Transverse colon (tissue), 4 donors: Measurements from ENCODE around the gene CFAP61.

Experiments
- EP300 ChIP-seq: sonication (generic); formaldehyde crosslinking; IDR thresholded peaks from one replicate; pipeline ENCODE4 v1.6.1; 2017; ENCODE audit warnings: antibody characterized with exemption, low read depth
- POLR2A ChIP-seq: fragments of 450-650 bp; IDR thresholded peaks from one replicate; pipeline ENCODE4 v1.6.1; 2016; ENCODE audit warnings: antibody characterized with exemption, mild to moderate bottlenecking, moderate library complexity
- POLR2AphosphoS5 ChIP-seq, 3 donors: sonication (generic); formaldehyde crosslinking; IDR thresholded peaks; one replicate each; pipeline ENCODE4 v1.6.1; 2016; ENCODE audit warnings: antibody characterized with exemption in 3 of 3
- TF ChIP-seq, protein P1 (sequence below), 5 experiments: fragments of 200-600 bp in 3 of 5; fragments of 450-650 bp in 2 of 5; sonication (generic) in 3 of 5; IDR thresholded peaks; 1 replicate in 2 of 5; 2 replicates in 3 of 5; pipeline ENCODE4 v1.5.1; 2016 to 2017; ENCODE audit warnings: antibody characterized with exemption in 5 of 5, inconsistent platforms in 3 of 5, mild to moderate bottlenecking in 2 of 5, moderate library complexity in 1 of 5

DNA sequence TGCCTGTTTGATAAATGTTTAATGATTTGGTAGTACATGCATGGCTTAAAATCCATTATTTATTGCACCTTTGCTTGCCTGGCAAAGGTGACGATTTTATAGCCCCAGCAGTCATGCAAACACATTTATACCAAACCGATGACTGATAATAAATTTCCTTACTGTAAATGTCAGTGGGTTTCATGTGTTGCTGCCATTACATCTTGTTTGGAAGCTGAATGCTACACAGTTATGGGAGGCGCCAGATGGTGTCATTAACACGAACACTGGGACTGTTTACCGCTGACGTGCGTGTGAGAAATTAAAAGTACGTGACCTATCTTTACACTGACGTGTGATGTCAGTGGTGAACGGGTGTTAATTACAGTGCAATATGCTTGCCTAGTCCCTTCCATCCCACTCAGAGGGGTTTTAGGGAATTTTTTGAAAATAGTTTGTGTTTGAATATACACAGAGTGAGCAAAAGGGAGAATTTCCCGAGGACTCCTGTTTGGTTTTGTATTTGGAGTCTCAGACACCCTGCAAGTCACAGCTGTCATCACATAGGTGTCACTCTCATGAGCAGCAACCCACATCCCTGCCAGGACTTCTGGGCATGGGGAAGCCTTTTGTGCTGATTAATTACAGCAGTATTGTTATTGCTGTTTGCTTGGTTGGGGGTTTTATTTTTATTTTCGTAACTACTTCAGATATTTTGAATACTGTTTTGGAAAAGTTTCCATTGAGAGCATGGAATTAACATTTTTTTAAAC, 163.8 kb downstream of the CFAP61 start:
- TF ChIP-seq, protein P1, sequence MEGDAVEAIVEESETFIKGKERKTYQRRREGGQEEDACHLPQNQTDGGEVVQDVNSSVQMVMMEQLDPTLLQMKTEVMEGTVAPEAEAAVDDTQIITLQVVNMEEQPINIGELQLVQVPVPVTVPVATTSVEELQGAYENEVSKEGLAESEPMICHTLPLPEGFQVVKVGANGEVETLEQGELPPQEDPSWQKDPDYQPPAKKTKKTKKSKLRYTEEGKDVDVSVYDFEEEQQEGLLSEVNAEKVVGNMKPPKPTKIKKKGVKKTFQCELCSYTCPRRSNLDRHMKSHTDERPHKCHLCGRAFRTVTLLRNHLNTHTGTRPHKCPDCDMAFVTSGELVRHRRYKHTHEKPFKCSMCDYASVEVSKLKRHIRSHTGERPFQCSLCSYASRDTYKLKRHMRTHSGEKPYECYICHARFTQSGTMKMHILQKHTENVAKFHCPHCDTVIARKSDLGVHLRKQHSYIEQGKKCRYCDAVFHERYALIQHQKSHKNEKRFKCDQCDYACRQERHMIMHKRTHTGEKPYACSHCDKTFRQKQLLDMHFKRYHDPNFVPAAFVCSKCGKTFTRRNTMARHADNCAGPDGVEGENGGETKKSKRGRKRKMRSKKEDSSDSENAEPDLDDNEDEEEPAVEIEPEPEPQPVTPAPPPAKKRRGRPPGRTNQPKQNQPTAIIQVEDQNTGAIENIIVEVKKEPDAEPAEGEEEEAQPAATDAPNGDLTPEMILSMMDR (IDR thresholded peaks at IDR 0.05) = no peak
- TF ChIP-seq POLR2A (no peak), EP300 (no peak), POLR2AphosphoS5 (IDR thresholded peaks at IDR 0.05) (no peak)
